ENCODE results near the gene ZNF578.
"Not testable (repeated sequence)": the region's sequence is repeated elsewhere in the genome, so short reads cannot be mapped to it uniquely, and the experiment has no call there.

ZNF578 gene

GRCh38 chr19:52516191-52516590, 62.8 kb downstream of the ZNF578 start:
- DNase-seq (ENCODE audit: low read depth), result no peak

GRCh38 chr19:52518646-52519045, 65.3 kb downstream of the ZNF578 start:
- no peak for DNase-seq (ENCODE audit: low read depth)

GRCh38 chr19:52519175-52519574, 65.8 kb downstream of the ZNF578 start:
- not testable (repeated sequence) for DNase-seq (ENCODE audit: low read depth)

- no peak for DNase-seq (ENCODE audit: low read depth)
These were observed 66.7 kb downstream of the ZNF578 start for GRCh38 chr19:52520013-52520412.

- no peak for DNase-seq (ENCODE audit: low read depth)
These were observed 69.2 kb downstream of the ZNF578 start for GRCh38 chr19:52522551-52522950.

- no peak for DNase-seq (ENCODE audit: low read depth)
These were observed 70.7 kb downstream of the ZNF578 start for GRCh38 chr19:52524086-52524485.

GRCh38 chr19:52527134-52527955, 74.0 kb downstream of the ZNF578 start, which contains the start of gene ZNF808:
TSS of gene ZNF808 (plus strand) at chr19:52527668. CDS start at chr19:52543285, 15,617 bp downstream.
- DNase-seq (ENCODE audit: low read depth), result peak; percentile 95

- peak; percentile 15 for DNase-seq (ENCODE audit: low read depth)
These were observed 74.6 kb downstream of the ZNF578 start for GRCh38 chr19:52527956-52528351.

- DNase-seq (ENCODE audit: low read depth), result no peak
These were observed 79.1 kb downstream of the ZNF578 start for GRCh38 chr19:52532480-52532879.

GRCh38 chr19:52533901-52534300, 80.5 kb downstream of the ZNF578 start:
- no peak for DNase-seq (ENCODE audit: low read depth)

GRCh38 chr19:52535385-52535770, 82.0 kb downstream of the ZNF578 start:
- DNase-seq (ENCODE audit: low read depth), result not testable (repeated sequence)

- no peak for DNase-seq (ENCODE audit: low read depth)
These were observed 82.6 kb downstream of the ZNF578 start for GRCh38 chr19:52535771-52536447.

GRCh38 chr19:52536448-52536800, 83.1 kb downstream of the ZNF578 start:
- DNase-seq (ENCODE audit: low read depth), result no peak

GRCh38 chr19:52538815-52539214, 85.5 kb downstream of the ZNF578 start:
- not testable (repeated sequence) for DNase-seq (ENCODE audit: low read depth)

GRCh38 chr19:52541176-52541575, 87.8 kb downstream of the ZNF578 start:
- not testable (repeated sequence) for DNase-seq (ENCODE audit: low read depth)

GRCh38 chr19:52541608-52542007, 88.3 kb downstream of the ZNF578 start:
- no peak for DNase-seq (ENCODE audit: low read depth)

GRCh38 chr19:52542541-52542940, 89.2 kb downstream of the ZNF578 start:
- not testable (repeated sequence) for DNase-seq (ENCODE audit: low read depth)

GRCh38 chr19:52542984-52543664, 89.8 kb downstream of the ZNF578 start:
- no peak for DNase-seq (ENCODE audit: low read depth)

GRCh38 chr19:52554216-52554971, 101.0 kb downstream of the ZNF578 start:
- no peak for DNase-seq (ENCODE audit: low read depth)

- DNase-seq (ENCODE audit: low read depth), result no peak
These were observed 104.1 kb downstream of the ZNF578 start for GRCh38 chr19:52557231-52557995.

GRCh38 chr19:52558732-52559445, 105.5 kb downstream of the ZNF578 start:
- not testable (repeated sequence) for DNase-seq (ENCODE audit: low read depth)
